ENCODE data around the gene TBL3. TPM values are rescaled to one million over a fixed set of nuclear protein-coding genes. Genes with fewer than 3 reads are reported as not detected.

TBL3 gene
- polyA plus RNA-seq, 2 of the 4 experiments (the other 2 are of a cell fraction), result 21.9 to 42.8 TPM

GRCh38 chr16:2008631-2009163 lies 36.8 kb downstream of the TBL3 start:
- H3K4me3 ChIP-seq, result peak overlapping the region; percentile 94
- H3K27ac ChIP-seq, result peak overlapping the region; percentile 95 to 98
- WGBS (ENCODE audit: missing lambda C conversion rate), result 3% methylated on average over 19 of the region's 23 CpGs
- POLR2A ChIA-PET, result interaction anchor here (0.7 to 1.4 kb wide), 3 partner anchors 25 to 146 kb away, joined by 3 to 4 read pairs (median 4); partner anchors contain the start of genes GFER, RPS2 and TRAF7
- DNase-seq (ENCODE audit: low read depth in 1 of 2, low spot score in 1 of 2), result no peak
- peak overlapping the region; percentile 91 for H3K4me2 ChIP-seq
- FAIRE-seq, result no peak
- no peaks in the 10 kb centered on the region for H3K9me3 ChIP-seq
- ATAC-seq, result no peak
- CTCF ChIA-PET, result interaction anchor here (0.9 to 11.3 kb wide), 7 partner anchors 14 to 138 kb away, joined by 3 to 196 read pairs (median 4); partner anchors contain the start of genes GFER, NOXO1 and SYNGR3
- TF ChIP-seq E2F6 (IDR thresholded peaks at IDR 0.05; ENCODE audit: borderline replicate concordance, low read depth) (peak; percentile 95), TP53 (CRISPR knock-in tag; IDR thresholded peaks at IDR 0.05) (0 out of 2 replicates have a peak, but pooled peaks have one; percentile 33), RFX5 (IDR thresholded peaks at IDR 0.05) (no peak), GATA3 (IDR thresholded peaks at IDR 0.05; ENCODE audit: borderline replicate concordance) (no peak), ZC3H11A (IDR thresholded peaks at IDR 0.05) (no peak), BHLHE40 (IDR thresholded peaks at IDR 0.05; ENCODE audit: low read depth, low read length) (no peak), ESRRA (IDR thresholded peaks at IDR 0.05; ENCODE audit: borderline replicate concordance, low read length) (no peak), JUNB (IDR thresholded peaks at IDR 0.05) (no peak), ZFP36 (IDR thresholded peaks at IDR 0.05; ENCODE audit: borderline replicate concordance, partially characterized antibody) (no peak), SMC3 (IDR thresholded peaks at IDR 0.05) (no peak), ZSCAN20 (CRISPR knock-in tag; IDR thresholded peaks at IDR 0.05) (no peak), USF2 (IDR thresholded peaks at IDR 0.05) (no peak), FOSB (CRISPR knock-in tag; IDR thresholded peaks at IDR 0.05) (no peak), MAX (IDR thresholded peaks at IDR 0.05) (peak; percentile 69), MAFK (IDR thresholded peaks at IDR 0.05; ENCODE audit: partially characterized antibody) (no peak), EHMT2 (IDR thresholded peaks at IDR 0.05; ENCODE audit: low read depth) (no peak), CEBPB (IDR thresholded peaks at IDR 0.05) (0 out of 4 replicates have a peak, but pooled peaks of 1 of the 2 experiments have one; percentile 25), KDM5A (IDR thresholded peaks at IDR 0.05) (no peak), HOXB13 (CRISPR knock-in tag; IDR thresholded peaks at IDR 0.05; ENCODE audit: low read depth) (no peak), CHD2 (IDR thresholded peaks at IDR 0.05; ENCODE audit: low read length, partially characterized antibody) (no peak), MYC (IDR thresholded peaks at IDR 0.05; ENCODE audit: borderline replicate concordance, low read length) (no peak), ELK1 (IDR thresholded peaks at IDR 0.05; ENCODE audit: low read depth, low read length) (no peak), RNF2 (IDR thresholded peaks at IDR 0.05; ENCODE audit: borderline replicate concordance, low read depth) (no peak)
- H3K4me1 ChIP-seq, result peaks cover 52% of the 10 kb centered on the region

- Histone ChIP-seq H3K4me3 (peak overlapping the region; percentile 94), H3K4me1 (peaks cover 53% of the 10 kb centered on the region), H3K27ac (peak overlapping the region; percentile 95 to 98), H3K4me2 (peak overlapping the region; percentile 91), H3K9me3 (no peaks in the 10 kb centered on the region)
- POLR2A ChIA-PET, result interaction anchor here (1.3 kb wide), 1 partner anchor 146 kb away, joined by 4 read pairs; the partner anchor contains the start of gene TRAF7
- 3% methylated on average over 11 of the region's 55 CpGs for WGBS (ENCODE audit: missing lambda C conversion rate)
- ATAC-seq (peak in 1 of 2 experiments; percentile 35; a peak in 4 of 6 replicates), DNase-seq (ENCODE audit: low read depth in 1 of 2, low spot score in 1 of 2) (no peak), FAIRE-seq (no peak)
- TF ChIP-seq MAX (IDR thresholded peaks at IDR 0.05), result 0 out of 2 replicates have a peak, but pooled peaks have one; percentile 7
- TF ChIP-seq MAZ (IDR thresholded peaks at IDR 0.05; ENCODE audit: borderline replicate concordance, low read depth, low read length), result no peak
- no peak for TF ChIP-seq FOSB (CRISPR knock-in tag; IDR thresholded peaks at IDR 0.05)
- no peak for TF ChIP-seq E2F6 (IDR thresholded peaks at IDR 0.05; ENCODE audit: borderline replicate concordance, low read depth)
- CTCF ChIA-PET, result interaction anchor here (0.9 to 11.3 kb wide), 5 partner anchors 13 to 138 kb away, joined by 3 to 196 read pairs (median 11); partner anchors contain the start of genes GFER, NOXO1 and SYNGR3
Observed at GRCh38 chr16:2009164-2009711, 37.4 kb downstream of the TBL3 start.
